SU-DHL-6 (cell line): Measurements from ENCODE around the gene FBN2.

Experiments
- H2AFZ ChIP-seq: fragments of 200-600 bp; sonication (generic); 2 replicates; pipeline ENCODE4 v1.6.1; 2014; ENCODE audit warnings: low read depth, mild to moderate bottlenecking, moderate library complexity, mixed read lengths, antibody characterized with exemption, low read length; ENCODE audit not compliant: severe bottlenecking
- H3F3A ChIP-seq: fragments of 200-600 bp; shearing (Covaris generic); 2 replicates; pipeline ENCODE4 v1.6.0; 2016; ENCODE audit warnings: antibody characterized with exemption, mild to moderate bottlenecking; ENCODE audit not compliant: insufficient read depth
- H3K27ac ChIP-seq: fragments of 200-600 bp; sonication (generic); 2 replicates; pipeline ENCODE4 v1.5.1; 2016; ENCODE audit warnings: low read depth, mild to moderate bottlenecking, low read length, moderate library complexity, mixed read lengths
- H3K27me3 ChIP-seq: fragments of 200-600 bp; sonication (generic), shearing (Covaris generic); 2 replicates; pipeline ENCODE4 v1.6.0; 2014; ENCODE audit warnings: mild to moderate bottlenecking, low read length
- H3K36me3 ChIP-seq: fragments of 200-600 bp; sonication (generic); 2 replicates; pipeline ENCODE4 v1.6.1; 2014; ENCODE audit warnings: mild to moderate bottlenecking, low read length, mixed read lengths
- H3K4me2 ChIP-seq: fragments of 300-600, 200-600 bp; shearing (Covaris generic), sonication (generic); 2 replicates; pipeline ENCODE4 v1.6.0; 2014; ENCODE audit warnings: low read length, low read depth, mild to moderate bottlenecking; ENCODE audit not compliant: poor library complexity, severe bottlenecking
- H3K4me3 ChIP-seq: fragments of 200-600 bp; sonication (generic); 2 replicates; pipeline ENCODE4 v1.5.1; 2014; ENCODE audit warnings: antibody characterized with exemption, low read length, mild to moderate bottlenecking, mixed read lengths; ENCODE audit not compliant: insufficient read depth, poor library complexity, severe bottlenecking
- H3K79me2 ChIP-seq: fragments of 200-600 bp; sonication (generic); 2 replicates; pipeline ENCODE4 v1.6.1; 2014; ENCODE audit warnings: mild to moderate bottlenecking, low read length, moderate library complexity; ENCODE audit not compliant: insufficient read depth
- H3K9ac ChIP-seq: fragments of 200-600 bp; sonication (generic); 2 replicates; pipeline ENCODE4 v1.7.0; 2014; ENCODE audit warnings: mild to moderate bottlenecking, low read length
- H3K9me2 ChIP-seq: fragments of 200-600 bp; sonication (generic); replicated peaks from 2 replicates; pipeline ENCODE4 v1.6.1; 2014; ENCODE audit warnings: low read length; ENCODE audit not compliant: insufficient read depth
- H3K9me3 ChIP-seq: fragments of 200-600 bp; sonication (generic); 2 replicates; pipeline ENCODE4 v1.6.1; 2014; ENCODE audit warnings: low read length, mixed read lengths; ENCODE audit not compliant: insufficient read depth
- H4K20me1 ChIP-seq: fragments of 200-600 bp; sonication (generic); 2 replicates; pipeline ENCODE4 v1.6.1; 2014; ENCODE audit warnings: low read depth, mild to moderate bottlenecking, antibody characterized with exemption, low read length, moderate library complexity, mixed read lengths
- EZH2phosphoT487 ChIP-seq: fragments of 200-600 bp; sonication (generic), shearing (Covaris generic); conservative IDR thresholded peaks from 2 replicates; pipeline ENCODE4 v1.6.1; 2018; ENCODE audit warnings: mild to moderate bottlenecking, antibody characterized with exemption, low read length, moderate library complexity, mixed read lengths
- TF ChIP-seq, protein P1 (sequence below): fragments of 200-600 bp; sonication (generic); IDR thresholded peaks from one replicate; pipeline ENCODE4 v1.5.1; 2017; ENCODE audit warnings: antibody characterized with exemption, mild to moderate bottlenecking, low read length, moderate library complexity; ENCODE audit not compliant: insufficient read depth, poor library complexity, severe bottlenecking

FBN2 gene

DNA sequence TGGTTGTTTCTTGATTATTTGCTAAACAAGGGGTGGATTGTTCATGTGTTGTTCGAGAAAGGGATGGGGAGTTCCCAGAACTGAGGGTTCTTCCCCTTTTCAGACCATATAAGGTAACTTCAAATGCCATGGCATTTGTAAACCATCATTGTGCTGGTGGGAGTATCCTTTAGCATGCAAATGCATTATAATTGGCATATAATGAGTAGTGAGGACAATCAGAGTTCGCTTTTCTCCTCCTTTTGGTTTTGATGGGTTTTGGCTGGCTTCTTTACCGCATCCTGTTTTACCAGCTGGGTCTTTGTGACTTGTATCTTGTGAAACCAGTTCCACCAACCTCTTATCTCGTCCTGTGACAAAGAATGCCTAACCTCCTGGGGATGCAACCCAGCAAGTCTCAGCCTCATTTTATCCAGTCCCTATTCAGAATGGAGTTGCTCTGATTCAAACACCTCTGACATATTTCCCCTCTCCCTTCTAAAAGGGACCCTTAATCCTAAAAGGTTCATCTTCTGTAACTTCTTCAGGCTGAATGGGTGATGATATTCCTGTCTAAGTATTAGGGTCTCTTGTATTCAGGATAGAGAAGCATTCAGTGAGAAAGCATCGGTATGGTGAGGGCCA lies 8.7 kb upstream of the FBN2 start:
- Histone ChIP-seq H3K4me3 (no peak overlapping the region), H3K9me3 (no peaks in the 10 kb centered on the region), H3K9ac (no peak overlapping the region), H3K36me3 (no peaks in the 10 kb centered on the region), H3K79me2 (no peaks in the 10 kb centered on the region), H4K20me1 (no peaks in the 10 kb centered on the region), H3K4me2 (no peak overlapping the region), H2AFZ (no peak overlapping the region), H3F3A (no peaks in the 10 kb centered on the region), H3K27me3 (no peaks in the 10 kb centered on the region), H3K9me2 (no peaks in the 10 kb centered on the region), H3K27ac (no peak overlapping the region)
- TF ChIP-seq EZH2phosphoT487, result no peak
- TF ChIP-seq, protein P1, sequence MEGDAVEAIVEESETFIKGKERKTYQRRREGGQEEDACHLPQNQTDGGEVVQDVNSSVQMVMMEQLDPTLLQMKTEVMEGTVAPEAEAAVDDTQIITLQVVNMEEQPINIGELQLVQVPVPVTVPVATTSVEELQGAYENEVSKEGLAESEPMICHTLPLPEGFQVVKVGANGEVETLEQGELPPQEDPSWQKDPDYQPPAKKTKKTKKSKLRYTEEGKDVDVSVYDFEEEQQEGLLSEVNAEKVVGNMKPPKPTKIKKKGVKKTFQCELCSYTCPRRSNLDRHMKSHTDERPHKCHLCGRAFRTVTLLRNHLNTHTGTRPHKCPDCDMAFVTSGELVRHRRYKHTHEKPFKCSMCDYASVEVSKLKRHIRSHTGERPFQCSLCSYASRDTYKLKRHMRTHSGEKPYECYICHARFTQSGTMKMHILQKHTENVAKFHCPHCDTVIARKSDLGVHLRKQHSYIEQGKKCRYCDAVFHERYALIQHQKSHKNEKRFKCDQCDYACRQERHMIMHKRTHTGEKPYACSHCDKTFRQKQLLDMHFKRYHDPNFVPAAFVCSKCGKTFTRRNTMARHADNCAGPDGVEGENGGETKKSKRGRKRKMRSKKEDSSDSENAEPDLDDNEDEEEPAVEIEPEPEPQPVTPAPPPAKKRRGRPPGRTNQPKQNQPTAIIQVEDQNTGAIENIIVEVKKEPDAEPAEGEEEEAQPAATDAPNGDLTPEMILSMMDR, result no peak

DNA sequence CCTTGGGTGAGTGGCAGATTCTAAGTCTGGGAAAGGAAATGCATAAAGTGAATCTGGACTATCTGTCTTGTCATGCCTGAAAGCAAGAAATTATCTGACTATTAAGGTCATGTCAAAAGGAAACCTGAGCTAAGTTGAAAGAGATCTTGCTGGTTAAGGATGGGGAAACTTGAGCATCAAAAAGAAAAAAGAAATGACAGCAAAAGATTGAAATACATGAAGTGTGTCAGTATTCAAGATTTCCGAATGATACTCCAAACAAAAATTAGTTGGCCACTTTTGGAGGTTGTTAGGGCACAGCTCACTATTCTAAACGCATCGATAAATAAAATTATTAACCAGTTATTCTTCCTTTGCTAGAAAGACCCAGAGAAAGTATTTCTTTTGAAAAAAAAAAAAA lies 3.3 kb upstream of the FBN2 start:
- Histone ChIP-seq H3K9ac (no peak overlapping the region), H3K36me3 (no peaks in the 10 kb centered on the region), H3K27ac (no peak overlapping the region), H3K4me2 (no peak overlapping the region), H3K79me2 (no peaks in the 10 kb centered on the region), H3K4me3 (no peak overlapping the region), H3K9me3 (no peaks in the 10 kb centered on the region), H3K27me3 (no peaks in the 10 kb centered on the region), H2AFZ (no peak overlapping the region), H3F3A (no peaks in the 10 kb centered on the region), H4K20me1 (no peaks in the 10 kb centered on the region), H3K9me2 (no peaks in the 10 kb centered on the region)
- TF ChIP-seq, protein P1, result no peak
- no peak for TF ChIP-seq EZH2phosphoT487

DNA sequence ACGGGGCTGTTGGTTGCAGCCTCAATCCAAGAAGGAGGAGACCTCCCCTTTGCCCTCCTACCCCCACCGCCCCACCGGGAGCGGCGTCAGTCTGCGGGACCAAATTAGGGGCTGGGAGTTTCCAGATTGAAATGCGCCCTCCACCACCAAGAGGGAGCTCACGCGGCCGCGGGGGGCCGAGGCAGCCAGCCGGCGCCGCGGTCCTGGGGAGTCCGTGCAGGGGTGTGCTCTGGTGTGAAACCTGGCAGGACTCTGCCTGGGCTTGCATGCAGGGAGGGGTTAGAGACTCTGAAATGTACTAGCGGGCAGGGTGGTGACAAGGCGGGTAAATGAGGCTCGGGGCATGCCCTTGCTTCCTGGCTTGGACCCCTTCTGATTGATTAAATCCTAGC lies 989 bp upstream of the FBN2 start:
- H3K9ac ChIP-seq, result no peak overlapping the region
- H4K20me1 ChIP-seq, result no peaks in the 10 kb centered on the region
- H3K27me3 ChIP-seq, result no peaks in the 10 kb centered on the region
- TF ChIP-seq EZH2phosphoT487, result no peak
- TF ChIP-seq, protein P1, result no peak
- H3K9me2 ChIP-seq, result no peaks in the 10 kb centered on the region
- no peak overlapping the region for H3K27ac ChIP-seq
- no peaks in the 10 kb centered on the region for H3K79me2 ChIP-seq
- no peak overlapping the region for H3K4me3 ChIP-seq
- no peaks in the 10 kb centered on the region for H3K36me3 ChIP-seq
- H3K4me2 ChIP-seq, result no peak overlapping the region
- no peak overlapping the region for H2AFZ ChIP-seq
- no peaks in the 10 kb centered on the region for H3K9me3 ChIP-seq
- H3F3A ChIP-seq, result no peaks in the 10 kb centered on the region
